ENCODE data around the gene MAN1A1. TPM values are rescaled to one million over a fixed set of nuclear protein-coding genes. Genes with fewer than 3 reads are reported as not detected.
"Not testable (repeated sequence)": the region's sequence is repeated elsewhere in the genome, so short reads cannot be mapped to it uniquely, and the experiment has no call there.

The MAN1A1 gene
- total RNA-seq, 1 donor from 2014 or later, result 4.9 TPM

DNA sequence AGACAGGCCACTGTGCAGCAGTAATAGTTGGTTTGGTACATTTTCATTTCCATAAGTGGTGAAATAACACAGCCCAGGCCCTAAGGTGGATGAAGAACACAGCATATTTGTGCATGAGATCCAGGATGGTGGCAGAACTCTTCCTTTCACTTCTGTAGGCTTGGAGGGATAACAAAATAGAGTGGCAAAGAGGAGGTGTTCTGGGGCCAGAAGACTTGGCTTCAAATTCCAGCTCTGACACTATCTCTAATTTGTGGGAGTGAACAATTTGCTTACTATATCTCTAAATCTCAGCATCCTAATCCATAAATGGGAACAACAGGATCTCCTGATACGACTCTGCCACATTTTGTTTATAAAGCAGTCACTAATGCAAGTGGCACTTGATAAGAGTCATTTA is 159.4 kb downstream of the MAN1A1 start:
- ATAC-seq, result no peak

DNA sequence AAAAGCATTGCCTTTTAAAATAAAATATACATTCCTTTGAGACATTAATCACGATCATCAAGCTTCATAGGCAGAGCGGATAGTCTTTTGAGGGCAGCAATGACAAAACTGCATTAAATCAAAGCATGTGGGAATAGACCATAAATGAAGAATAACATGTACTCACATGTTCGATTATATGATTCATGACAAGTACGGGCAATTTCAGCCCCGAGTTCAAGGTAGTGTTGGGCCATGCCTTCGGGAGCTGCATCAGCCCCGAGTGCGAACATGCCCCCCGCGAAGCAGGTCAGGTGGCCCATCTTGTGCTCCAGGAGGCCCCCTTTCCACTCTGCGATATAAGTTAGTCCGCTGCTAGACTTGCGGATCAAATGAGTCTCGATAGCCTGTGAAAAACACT is 160.1 kb downstream of the MAN1A1 start:
- ATAC-seq, result no peak

DNA sequence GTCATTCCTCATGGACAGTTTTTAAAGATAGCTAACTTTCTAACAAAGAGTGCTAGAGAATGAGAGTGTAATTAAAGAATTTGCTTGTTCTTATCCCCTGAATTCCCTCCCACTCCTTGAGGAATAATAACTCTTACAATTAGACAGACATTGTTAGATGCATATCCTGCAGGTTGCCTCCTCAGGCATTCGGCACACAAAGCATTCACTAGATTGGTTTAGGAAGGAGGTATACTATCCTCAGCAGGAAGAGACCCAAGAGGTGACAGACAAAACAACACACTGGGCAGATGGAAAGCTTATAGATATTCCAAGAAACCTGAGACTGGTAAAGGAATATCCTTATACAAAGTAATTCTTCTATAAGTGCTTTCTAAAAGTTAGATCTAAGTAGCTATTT is 162.0 kb downstream of the MAN1A1 start:
- ATAC-seq, result no peak

DNA sequence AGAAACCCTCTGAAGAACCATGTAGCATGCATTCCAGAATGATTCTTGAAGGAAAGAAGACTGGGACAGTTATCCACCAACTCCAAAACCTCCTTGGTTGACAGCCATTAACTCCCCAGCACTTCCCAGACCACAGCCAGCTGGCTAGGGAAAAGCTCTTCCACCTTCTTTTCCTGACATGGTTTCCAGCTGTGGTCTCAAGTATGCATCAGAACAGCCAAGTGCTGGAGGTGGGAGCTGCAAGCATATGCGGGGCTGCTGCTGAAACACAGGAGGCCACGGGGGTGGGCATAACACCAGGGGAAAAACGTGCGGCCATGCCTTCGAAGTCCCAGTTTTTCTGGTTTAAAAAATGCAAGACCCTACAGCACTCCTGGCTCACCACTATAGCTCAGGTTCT is 163.1 kb downstream of the MAN1A1 start:
- no peak for ATAC-seq

DNA sequence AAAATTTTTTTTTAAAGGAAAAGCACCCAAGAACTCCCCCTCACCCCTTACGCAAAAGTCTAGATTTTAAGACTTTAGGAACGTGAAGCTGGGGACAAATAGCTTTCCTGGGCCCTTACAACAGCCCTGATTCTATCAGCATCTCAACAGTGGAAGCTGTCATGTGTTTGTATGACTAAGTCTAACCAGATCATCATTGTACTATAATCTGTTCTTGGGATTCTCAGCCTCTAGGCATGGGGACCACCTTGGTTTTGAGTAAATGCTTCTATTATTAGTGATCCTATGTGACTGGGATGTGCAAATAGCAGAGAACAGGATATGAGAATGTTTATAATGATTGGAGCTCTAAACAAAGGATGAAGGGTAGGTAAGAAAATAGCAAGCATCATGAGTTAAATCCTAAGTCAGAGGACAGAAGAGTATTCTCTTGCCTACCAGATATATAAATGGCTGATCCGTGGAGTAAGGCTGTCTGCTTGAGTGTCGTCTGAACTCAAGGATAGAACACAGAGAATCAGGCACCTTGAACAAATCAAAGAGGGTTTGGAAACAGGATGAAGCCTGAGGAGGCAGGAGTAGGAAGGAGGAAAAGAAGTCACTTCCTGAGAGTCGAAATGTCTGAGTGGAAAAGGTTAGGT is 165.4 kb downstream of the MAN1A1 start:
- no peak for ATAC-seq

DNA sequence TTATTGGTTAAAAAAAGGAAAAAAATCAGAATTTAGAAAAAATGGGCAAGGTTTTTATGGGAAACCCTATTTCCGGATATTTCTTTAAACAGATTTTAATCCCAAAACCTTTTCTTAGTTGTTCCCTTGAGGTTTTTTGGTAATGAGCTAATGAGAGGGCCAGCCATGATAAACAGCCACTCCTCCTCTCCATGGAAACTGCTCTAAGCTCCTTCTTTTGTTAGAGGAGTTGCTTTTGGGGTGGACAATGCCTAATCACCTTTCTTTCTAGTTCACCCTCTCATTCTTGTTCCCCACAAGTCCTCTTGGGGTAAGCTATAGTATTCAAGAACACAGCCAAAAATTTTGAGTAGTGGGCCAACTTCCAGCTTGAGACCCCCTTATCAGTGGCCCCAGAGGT is 166.1 kb downstream of the MAN1A1 start:
- ATAC-seq, result no peak

DNA sequence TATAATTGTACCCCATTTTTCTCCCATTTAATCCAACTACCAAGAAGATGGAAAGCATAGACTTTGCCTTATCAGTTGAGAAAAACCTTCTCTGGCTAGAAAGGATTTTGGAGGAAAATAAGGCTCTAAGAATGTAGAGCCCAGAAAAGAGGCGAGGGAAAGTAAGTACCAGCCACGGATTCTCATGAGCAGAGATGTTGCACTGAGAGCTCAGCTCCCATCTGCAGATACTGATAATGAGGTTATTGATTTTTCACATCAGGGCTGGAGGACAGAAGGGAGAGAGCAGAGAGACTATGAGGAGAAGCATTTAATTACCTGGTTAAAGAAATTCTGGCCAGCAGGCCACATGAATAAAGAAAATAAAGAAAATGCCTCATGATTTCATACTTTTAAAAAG is 166.7 kb downstream of the MAN1A1 start:
- no peak for ATAC-seq

DNA sequence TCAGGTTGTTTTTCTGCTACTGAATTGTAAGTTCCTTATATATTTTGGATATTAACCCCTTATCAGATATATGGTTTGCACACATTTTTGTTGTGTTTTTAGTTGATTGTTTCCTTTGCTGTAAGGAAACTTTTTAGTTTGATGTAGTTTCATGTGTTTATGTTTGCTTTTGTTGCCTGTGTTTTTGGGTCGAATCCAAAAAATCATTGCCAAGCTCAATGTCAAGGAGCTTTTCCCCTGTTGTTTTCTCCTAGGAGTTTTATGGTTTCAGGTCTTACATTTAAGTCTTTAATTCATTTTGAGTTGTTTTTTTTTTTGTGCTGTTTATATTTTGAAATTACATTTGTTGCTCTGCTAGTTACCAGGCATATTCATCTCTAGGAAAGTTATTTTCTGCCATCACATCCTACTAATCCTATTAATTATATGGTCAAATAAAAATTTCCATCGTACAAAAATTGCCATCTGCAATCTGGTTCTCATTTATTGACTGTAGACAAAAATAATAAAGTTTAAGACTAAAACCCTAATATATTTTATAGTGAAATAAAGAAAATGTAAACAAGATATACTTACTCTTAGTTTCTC is 167.3 kb downstream of the MAN1A1 start:
- ATAC-seq, result no peak

DNA sequence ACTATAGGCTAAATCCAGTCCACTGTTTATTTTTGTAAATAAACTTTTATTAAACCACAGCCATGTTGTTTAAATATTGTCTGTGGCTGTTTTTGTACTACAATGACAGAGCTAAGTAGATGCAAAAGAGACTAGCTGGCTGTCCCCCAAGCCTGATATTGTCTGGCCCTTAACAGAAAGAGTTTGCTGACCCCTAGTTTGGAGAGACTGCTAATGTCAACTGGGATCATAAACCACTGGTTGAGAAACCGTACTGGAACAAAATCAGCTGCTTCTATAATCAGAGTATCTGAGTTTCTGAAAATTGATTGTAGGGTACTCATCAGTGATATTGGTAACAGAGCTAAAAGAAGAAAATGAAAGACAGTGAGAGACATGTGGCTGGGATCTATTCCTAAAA is 168.5 kb downstream of the MAN1A1 start:
- ATAC-seq, result no peak

DNA sequence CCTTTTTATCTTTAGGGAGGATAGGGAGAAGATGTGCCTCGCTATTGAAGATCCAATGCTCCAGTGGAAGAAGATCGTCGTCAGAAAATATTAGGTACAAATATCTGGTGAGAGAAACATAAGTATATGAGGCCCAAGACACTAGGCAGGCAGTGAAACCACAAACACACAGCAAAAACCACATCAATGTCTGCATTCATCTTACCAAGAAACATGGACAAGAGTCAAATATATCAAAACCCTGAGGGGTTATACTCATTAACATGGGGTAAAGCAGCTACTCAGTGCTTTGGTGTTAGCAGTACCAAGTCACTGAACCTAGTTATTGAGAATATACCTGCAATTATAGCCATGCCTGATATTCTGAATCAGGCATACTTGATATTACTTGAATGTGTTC is 169.7 kb downstream of the MAN1A1 start:
- no peak for ATAC-seq

DNA sequence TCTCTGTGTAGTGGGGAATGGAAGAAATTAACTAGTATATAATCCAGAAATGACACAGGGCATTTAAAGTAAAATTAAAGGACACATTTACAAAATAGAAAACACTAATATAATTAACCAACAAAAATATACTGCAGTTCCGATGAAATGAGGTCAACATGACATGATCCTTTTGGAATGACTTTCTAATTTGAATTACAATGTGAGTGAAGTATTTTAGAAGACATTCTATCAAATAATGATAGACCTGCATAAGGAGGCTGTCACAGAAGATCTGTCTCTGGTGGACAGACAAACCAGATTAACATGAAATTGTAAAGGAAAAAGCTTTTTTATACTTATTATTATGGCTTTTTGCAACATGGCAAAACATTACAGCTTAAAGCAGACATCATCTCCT is 170.5 kb downstream of the MAN1A1 start:
- no peak for ATAC-seq

DNA sequence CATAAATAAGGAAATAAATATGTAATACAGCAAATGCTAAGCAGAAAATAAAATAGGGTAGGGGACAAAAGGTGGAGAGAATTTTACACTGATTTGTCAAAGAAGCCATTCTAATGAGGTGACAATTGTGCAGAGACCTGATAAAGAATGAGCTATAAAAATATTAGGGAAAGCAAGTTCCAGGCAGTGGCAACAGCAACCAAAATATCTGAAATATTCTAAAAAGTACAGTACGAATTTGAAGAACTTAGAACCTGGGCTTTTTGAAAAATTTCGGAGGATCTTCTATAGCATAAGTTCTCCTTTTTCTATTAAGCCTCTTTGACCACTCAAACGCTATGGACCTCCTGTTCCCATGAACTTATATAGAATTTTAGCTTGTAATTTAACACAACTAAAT is 173.1 kb downstream of the MAN1A1 start:
- no peak for ATAC-seq

DNA sequence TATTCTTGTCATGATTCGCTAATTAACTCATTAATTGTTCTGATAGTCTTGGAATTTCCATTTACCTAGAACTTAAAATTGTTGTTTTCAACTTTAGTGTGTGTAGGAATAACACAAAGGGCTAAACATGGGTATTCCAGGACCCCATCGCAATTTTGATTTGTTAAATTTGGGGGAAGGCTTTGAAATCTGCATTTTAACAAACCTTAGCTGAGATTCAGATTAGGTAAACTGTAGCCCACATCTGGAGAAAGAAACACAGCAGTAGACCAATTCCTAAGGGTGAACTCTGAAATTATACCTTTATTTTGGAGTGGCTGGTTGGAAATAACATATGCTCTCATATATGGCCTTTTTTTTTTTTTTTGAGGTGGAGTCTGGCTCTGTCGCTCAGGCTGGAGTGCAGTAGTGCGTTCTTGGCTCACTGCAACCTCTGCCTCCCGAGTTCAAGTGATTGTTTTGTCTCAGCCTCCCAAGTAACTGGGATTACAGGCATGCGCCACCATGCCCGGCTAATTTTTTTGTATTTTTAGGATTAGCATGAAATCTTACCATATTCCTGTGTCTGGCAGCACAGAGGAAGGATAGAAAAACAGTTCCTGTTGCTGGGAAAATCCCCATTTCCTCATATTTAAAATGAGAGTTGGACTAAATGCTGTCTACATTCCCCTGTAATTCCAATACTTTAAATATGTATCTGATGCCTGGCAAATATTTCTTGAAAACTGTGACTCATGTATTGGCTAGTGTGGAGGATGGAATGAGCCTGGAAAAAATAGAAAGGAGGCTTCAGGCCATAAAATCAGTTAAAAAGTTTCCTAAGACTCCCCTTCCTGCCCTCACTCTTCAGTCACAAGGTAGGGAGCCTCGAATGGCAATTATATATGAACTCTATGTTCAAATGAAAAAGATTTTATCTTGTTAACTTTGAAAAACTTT is 174.4 kb downstream of the MAN1A1 start:
- ATAC-seq, result no peak

DNA sequence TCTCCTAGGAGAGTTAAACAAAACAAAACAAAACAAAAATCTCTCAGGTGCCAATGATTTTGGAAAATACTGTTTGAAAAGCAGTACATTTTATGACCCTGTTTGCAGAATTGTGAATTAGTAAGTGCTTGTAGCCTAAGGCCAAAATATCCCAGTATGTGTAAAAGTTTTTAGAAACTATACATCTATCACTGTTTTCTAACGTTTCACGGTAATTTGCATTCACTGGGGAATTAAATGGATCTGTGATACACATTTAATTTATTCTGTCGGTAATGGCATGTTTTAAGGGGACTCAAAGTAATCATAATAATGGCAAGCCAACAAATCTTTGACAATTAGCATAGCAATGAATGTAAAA is 175.5 kb downstream of the MAN1A1 start:
- ATAC-seq, result no peak

DNA sequence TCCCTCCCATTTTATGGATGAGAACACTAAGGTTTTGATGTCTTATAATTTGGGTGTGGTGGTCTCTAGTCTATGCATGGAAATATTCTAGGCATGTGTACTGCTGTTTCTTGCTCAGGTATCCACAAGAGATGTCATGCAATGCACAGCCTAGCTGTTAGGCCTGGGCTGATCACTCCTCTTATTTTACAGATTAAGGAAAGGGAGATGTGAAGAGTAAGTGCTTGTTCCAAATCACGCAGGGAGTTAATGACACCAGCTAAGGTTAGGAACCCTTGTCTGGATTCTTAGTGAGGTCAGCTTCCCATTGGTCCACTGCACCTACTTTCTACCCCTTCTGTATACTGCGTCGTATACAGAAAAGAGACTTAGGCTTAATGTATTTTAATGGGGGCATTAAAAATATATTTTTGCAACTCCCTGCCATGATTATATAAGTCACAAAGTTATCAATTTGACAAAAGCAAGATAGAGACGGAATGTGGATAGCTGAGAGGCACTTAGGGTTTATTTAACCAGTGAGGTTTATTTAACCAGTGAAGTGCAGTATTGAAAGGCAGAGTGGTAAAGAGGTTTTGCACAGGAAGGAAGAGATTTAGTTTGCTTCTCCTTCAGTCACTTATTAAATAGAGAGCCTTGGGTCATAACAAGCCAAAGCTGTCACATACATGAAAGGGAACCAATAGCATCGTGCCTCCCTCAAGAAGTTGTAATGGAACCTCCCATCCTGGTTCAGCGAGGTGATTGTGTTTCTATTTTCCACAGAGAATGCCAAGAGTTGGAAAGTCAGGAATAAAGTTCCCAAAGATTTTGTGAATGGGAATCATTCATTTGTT is 176.1 kb downstream of the MAN1A1 start:
- no peak for ATAC-seq

DNA sequence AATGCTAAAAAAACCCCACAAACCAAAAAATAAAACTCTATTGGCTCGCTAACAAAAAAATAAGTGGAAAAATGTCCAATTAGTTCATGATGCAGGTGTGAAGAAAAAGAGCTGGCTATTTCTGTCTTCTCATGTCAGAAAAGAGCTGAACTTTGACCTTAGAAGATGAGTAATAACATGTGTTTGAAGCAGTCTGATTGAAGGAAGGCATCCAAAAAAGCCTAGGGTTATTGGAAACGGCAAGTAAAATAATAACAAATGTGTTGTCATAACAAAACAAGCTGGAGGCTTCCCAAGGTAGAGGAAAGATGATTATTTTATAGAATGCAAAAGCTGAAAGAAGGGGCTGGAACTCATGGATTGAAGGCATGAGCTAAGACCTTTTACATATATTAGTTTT is 176.7 kb downstream of the MAN1A1 start:
- no peak for ATAC-seq

DNA sequence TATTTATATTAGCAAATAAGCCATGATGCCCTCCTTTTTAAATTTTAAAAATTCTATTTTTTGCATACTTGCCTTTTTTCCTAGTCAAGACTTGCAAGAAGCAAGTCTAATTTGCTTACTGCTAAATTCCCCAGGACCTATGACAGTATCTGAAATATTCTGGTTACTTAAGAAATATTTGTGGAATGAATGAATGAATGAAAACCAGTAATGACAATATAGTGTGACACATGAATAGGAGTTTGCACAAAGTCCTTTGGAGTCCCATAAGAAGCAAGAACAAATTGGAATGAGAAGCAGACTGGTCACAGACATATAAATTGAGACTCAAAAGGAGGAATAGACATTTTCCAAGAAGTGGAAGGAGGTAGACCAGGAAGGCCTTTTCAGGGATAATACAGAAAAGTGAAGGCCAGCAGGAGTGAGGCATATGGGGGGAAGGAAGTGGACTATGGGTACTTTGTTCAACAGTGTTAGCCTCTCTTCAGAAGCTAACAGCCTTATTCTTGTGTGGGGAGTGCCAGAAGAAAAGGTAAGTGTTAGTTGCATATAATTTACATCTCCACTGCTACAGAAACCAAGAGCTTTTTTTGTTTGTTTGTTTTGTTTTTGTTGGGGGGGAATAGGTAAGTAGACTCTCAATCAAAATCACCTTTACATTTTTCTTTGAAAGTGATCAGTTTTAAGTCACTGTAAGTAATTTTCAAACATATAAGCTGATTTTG is 177.5 kb downstream of the MAN1A1 start:
- ATAC-seq, result no peak

DNA sequence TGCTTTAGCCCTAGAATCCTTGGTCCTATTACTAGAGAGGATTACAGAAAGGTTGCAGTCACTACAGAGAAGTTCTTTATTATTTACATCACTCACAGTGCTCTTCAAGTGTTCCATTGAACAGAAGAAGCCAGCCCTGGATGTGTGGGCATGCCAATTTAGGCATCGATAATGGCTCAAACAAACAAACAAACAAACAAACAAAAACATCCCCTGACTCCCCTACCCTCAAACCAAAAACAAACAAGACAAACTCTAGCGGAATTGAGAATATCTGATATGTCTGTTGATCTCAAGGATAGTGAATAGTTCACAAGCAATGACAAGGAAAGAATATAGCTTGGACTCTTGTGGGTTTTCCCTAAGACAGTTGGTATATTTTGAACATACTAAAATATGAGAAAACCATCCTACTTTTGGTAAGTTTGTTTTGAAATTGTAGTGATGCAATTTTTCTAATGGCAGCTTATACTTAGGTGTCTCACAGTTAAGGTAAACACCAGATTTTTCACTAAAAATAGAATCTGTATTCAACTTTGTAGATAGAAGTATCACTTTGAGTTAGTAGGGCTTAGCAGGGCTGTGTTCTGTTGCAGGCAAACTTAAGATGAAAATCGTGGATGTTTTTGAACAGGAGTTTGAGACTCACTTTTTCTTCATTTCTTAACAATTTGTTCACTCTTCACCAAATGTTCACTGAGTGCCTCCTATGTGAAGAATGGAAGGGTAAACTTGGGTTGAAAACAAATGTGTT is 178.3 kb downstream of the MAN1A1 start:
- no peak for ATAC-seq

DNA sequence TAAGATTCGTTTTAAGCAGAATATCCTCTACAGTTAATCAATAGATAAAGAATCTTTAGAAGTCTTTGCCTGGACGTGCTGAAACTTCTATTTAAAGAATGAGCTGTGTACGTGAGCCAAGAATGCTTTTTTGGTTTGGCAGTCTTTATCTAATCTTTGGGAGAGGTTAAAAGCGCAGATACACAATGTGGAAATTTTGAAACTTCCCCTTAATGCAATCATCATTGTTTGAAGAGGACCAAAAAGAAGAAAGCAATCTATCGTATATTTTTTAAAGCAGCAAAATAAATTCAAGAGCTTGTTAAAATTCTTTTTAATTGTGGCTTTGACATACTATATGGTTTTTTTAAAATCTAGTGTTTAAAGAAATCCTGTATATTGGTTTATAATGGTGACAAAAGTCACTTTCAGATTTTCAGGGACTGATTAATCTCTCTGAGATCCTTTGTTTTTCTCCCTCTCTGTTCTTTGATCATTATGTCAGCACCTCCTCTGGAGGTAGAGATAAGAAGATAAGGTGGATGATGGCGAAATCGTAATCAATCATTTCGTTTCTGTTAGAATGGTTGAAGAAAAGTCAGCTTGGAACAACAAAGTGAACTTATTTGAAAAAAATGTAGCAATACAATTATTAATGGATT is 179.0 kb downstream of the MAN1A1 start:
- no peak for ATAC-seq

DNA sequence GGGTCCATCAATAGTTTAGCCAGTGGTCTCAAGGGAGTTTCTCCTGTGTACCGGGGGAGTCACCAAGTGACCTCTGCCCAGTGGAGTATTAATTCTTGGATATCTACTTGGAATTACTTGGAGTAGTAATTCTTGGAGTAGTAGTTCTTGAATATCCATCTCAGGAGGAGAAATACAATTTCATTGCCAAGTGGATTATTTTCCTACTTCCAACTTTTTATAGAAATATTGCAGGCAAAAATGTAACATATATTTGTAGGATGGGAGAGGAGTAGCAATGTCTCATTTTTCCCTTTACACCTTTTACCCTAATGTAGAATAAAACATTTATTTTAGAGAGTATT is 179.5 kb downstream of the MAN1A1 start:
- no peak for ATAC-seq

DNA sequence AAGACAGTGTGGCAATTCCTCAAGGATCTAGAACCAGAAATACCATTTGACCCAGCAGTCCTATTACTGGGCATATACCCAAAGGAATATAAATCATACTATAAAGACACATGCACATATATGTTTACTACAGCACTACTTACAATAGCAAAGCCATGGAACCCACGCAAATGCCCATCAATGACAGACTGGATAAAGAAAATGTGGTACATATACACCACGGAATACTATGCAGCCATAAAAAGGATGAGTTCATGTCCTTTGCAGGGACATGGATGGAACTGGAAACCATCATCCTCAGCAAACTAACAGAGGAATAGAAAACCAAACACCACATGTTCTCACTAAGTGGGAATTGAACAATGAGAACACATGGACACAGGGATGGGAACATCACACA is 180.2 kb downstream of the MAN1A1 start:
- not testable (repeated sequence) for ATAC-seq
